B cell (primary cell): ENCODE data around the gene SCNN1G. TPM values are rescaled to one million over a fixed set of nuclear protein-coding genes. Genes with fewer than 3 reads are reported as not detected.

Source experiments
- ATAC-seq: fragments of 200-7000 bp; cut with Tn5 transposase; one replicate; pipeline ENCODE4 v1.10.0; 2021; ENCODE audit warnings: low read depth, mild to moderate bottlenecking, moderate number of reproducible peaks, moderate library complexity
- CTCF ChIA-PET: fragments of 350-600 bp; sonication (Branson Sonifier 250); formaldehyde crosslinking; loops from one replicate; lab custom pipeline; 2021; ENCODE audit warnings: antibody characterized with exemption, inconsistent platforms; lab: Charles Lee
- POLR2A ChIA-PET: fragments of 350-600 bp; sonication (Branson Sonifier 250); formaldehyde crosslinking; loops from one replicate; lab custom pipeline; 2021; ENCODE audit warnings: antibody characterized with exemption; lab: Charles Lee
- DNase-seq: peaks from one replicate; pipeline ENCODE4 v3.0.0; 2013
- H2AFZ ChIP-seq: 2 replicates; pipeline ENCODE4 v1.6.1; 2012; ENCODE audit warnings: mild to moderate bottlenecking, low read depth, low read length; ENCODE audit not compliant: insufficient read depth, poor library complexity, severe bottlenecking
- H3K27ac ChIP-seq, 2 donors: 1 replicate in 1 of 2; 2 replicates in 1 of 2; pipeline ENCODE4 v1.5.1; 2012 to 2013; ENCODE audit warnings: low read length in 2 of 2, mild to moderate bottlenecking in 2 of 2, moderate library complexity in 1 of 2
- H3K27me3 ChIP-seq, 4 experiments: fragments of 200-600 bp in 1 of 4; sonication (generic) in 1 of 4; replicated peaks in 1 of 4; 1 replicate in 2 of 4; 2 replicates in 2 of 4; pipeline versions ENCODE4 v1.6.1 to v1.7.0; 2013 to 2016; ENCODE audit warnings: low read length in 3 of 4, mild to moderate bottlenecking in 2 of 4, mixed read lengths in 1 of 4, moderate library complexity in 1 of 4; ENCODE audit not compliant: insufficient read depth in 4 of 4, control insufficient read depth in 3 of 4; ENCODE audit errors: control extremely low read depth in 1 of 4
- H3K36me3 ChIP-seq, 2 experiments: replicated peaks in 1 of 2; 1 replicate in 1 of 2; 2 replicates in 1 of 2; pipeline versions ENCODE4 v1.6.1 to v1.7.1; 2013; ENCODE audit warnings: low read length in 1 of 2; ENCODE audit not compliant: insufficient read depth in 2 of 2, control insufficient read depth in 1 of 2; ENCODE audit errors: control extremely low read depth in 1 of 2, extremely low read depth in 1 of 2
- H3K4me1 ChIP-seq, 2 donors: fragments of 200-600 bp in 1 of 2; sonication (generic) in 1 of 2; 1 replicate in 1 of 2; 2 replicates in 1 of 2; pipeline versions ENCODE4 v1.5.1 to v1.6.1; 2013 to 2017; ENCODE audit warnings: low read length in 2 of 2; ENCODE audit not compliant: control insufficient read depth in 2 of 2, insufficient read depth in 2 of 2
- H3K4me2 ChIP-seq: replicated peaks from 2 replicates; pipeline ENCODE3; 2012; ENCODE audit warnings: mild to moderate bottlenecking, low read depth, low read length; ENCODE audit not compliant: poor library complexity, severe bottlenecking
- H3K4me3 ChIP-seq, 5 experiments: fragments of 200-600 bp in 1 of 5; sonication (generic) in 1 of 5; 1 replicate in 3 of 5; 2 replicates in 2 of 5; pipeline versions ENCODE4 v1.5.1 to v1.7.0; 2011 to 2016; ENCODE audit warnings: low read length in 4 of 5, mild to moderate bottlenecking in 4 of 5, low read depth in 2 of 5, control low read depth in 1 of 5, moderate library complexity in 1 of 5; ENCODE audit not compliant: insufficient read depth in 1 of 5; ENCODE audit errors: control extremely low read depth in 1 of 5, extremely low read depth in 1 of 5
- H3K79me2 ChIP-seq: fragments of 200-600 bp; sonication (generic); one replicate; pipeline ENCODE4 v1.6.0; 2016; ENCODE audit warnings: low read length; ENCODE audit not compliant: control insufficient read depth, insufficient read depth
- H3K9ac ChIP-seq: fragments of 200-600 bp; sonication (generic); 2 replicates; pipeline ENCODE4 v1.6.1; 2017; ENCODE audit warnings: mild to moderate bottlenecking, low read length, moderate library complexity
- H3K9me3 ChIP-seq, 3 donors: one replicate each; pipeline versions ENCODE4 v1.6.1 to v1.7.1; 2013; ENCODE audit warnings: low read length in 2 of 3; ENCODE audit not compliant: control insufficient read depth in 2 of 3, insufficient read depth in 1 of 3; ENCODE audit errors: control extremely low read depth in 1 of 3
- H4K20me1 ChIP-seq: 2 replicates; pipeline ENCODE4 v1.6.0; 2012; ENCODE audit warnings: mild to moderate bottlenecking, low read length; ENCODE audit not compliant: insufficient read depth, control insufficient read depth, poor library complexity, severe bottlenecking
- H3K27ac Mint-ChIP-seq: one replicate; pipeline ENCODE4 v1.8.0; 2021; ENCODE audit warnings: mixed read lengths
- H3K27me3 Mint-ChIP-seq: one replicate; pipeline ENCODE4 v1.8.0; 2021; ENCODE audit warnings: mixed read lengths
- H3K4me1 Mint-ChIP-seq: one replicate; pipeline ENCODE4 v1.8.0; 2021; ENCODE audit warnings: mixed read lengths
- H3K4me3 Mint-ChIP-seq: one replicate; pipeline ENCODE4 v1.8.0; 2021; ENCODE audit warnings: mixed read lengths
- H3K9me3 Mint-ChIP-seq: one replicate; pipeline ENCODE4 v1.8.0; 2022; ENCODE audit warnings: mixed read lengths; ENCODE audit not compliant: insufficient read depth
- CTCF ChIP-seq: fragments of 200-600 bp; IDR thresholded peaks from one replicate; pipeline ENCODE4 v1.8.0; 2022; ENCODE audit warnings: antibody characterized with exemption, mild to moderate bottlenecking
- EZH2 ChIP-seq: IDR thresholded peaks from 2 replicates; pipeline ENCODE4 v1.6.1; 2012; ENCODE audit warnings: borderline replicate concordance, low read depth, mild to moderate bottlenecking, moderate library complexity, low read length; ENCODE audit not compliant: insufficient read depth, poor library complexity, severe bottlenecking
- whole genome bisulfite sequencing: methylation state at CpG from one replicate; pipeline ENCODE4 v1.1.5; 2013; ENCODE audit warnings: missing lambda C conversion rate; ENCODE audit not compliant: insufficient coverage; 5-methylcytosine and 5-hydroxymethylcytosine counted together
- intact Hi-C: fragments of 100-400 bp; cut with micrococcal nuclease; formaldehyde crosslinking; loops from one replicate; pipeline ENCODE4 v1.10.0; 2022
- polyA plus RNA-seq: library from polyadenylated mRNA; depleted of rRNA; stranded (reverse); fragments of >200 nt; gene quantifications from 2 replicates; pipeline ENCODE4 v1.2.3, GENCODE V29; 2012
- total RNA-seq, 2 donors: library from RNA; stranded (reverse); fragments of 120-200 nt in 1 of 2; gene quantifications; 1 replicate in 1 of 2; 2 replicates in 1 of 2; pipeline versions ENCODE4 v1.2.3 to v1.2.4, GENCODE V29; 2013 to 2022

The SCNN1G gene
- total and polyA plus RNA-seq, 2 donors (not counting 1 experiment from before 2014, with no cell fraction given) = not detected

GRCh38 chr16:23148166-23148512 is 34.4 kb upstream of the SCNN1G start:
- H3K4me1 Mint-ChIP-seq = peaks cover 14% of the 10 kb centered on the region
- Histone ChIP-seq H3K36me3 (no peaks in the 10 kb centered on the region), H2AFZ (peak overlapping the region; percentile 83), H3K9ac (peak overlapping the region; percentile 75), H3K9me3 (no peaks in the 10 kb centered on the region), H3K4me3 (peak overlapping the region in 4 of 5 experiments; percentile 26 to 79 (median 72)), H3K4me2 (peak overlapping the region; percentile 99), H3K4me1 (peaks cover 8 to 9% of the 10 kb centered on the region in 2 donors), H3K27ac (no peak overlapping the region), H3K79me2 (peaks cover 9% of the 10 kb centered on the region), H3K27me3 (peaks cover 0 to 6% (median 0%) of the 10 kb centered on the region in 4 experiments), H4K20me1 (no peaks in the 10 kb centered on the region)
- H3K27ac Mint-ChIP-seq = peak overlapping the region; percentile 84
- ATAC-seq (no peak), DNase-seq (no peak)
- peak overlapping the region; percentile 96 for H3K4me3 Mint-ChIP-seq
- no peaks in the 10 kb centered on the region for H3K9me3 Mint-ChIP-seq
- H3K27me3 Mint-ChIP-seq = peaks cover 5% of the 10 kb centered on the region
- TF ChIP-seq CTCF (no peak), EZH2 (no peak)
- 62% methylated on average over 3 of the region's 7 CpGs for WGBS
- intact Hi-C loops = no loop called here
- POLR2A ChIA-PET = no interaction called here
- CTCF ChIA-PET = no interaction called here

- CTCF ChIA-PET = interaction anchor here (1.3 kb wide), 1 partner anchor 449 kb away, joined by 3 read pairs; no protein-coding TSS in a partner anchor
- H3K4me1 ChIP-seq = peaks cover 8 to 9% of the 10 kb centered on the region in 2 donors
- ATAC-seq = peak; percentile 37
Observed at GRCh38 chr16:23148513-23149266, 33.9 kb upstream of the SCNN1G start.

More at GRCh38 chr16:23148513-23149266, 33.9 kb upstream of the SCNN1G start:
- Mint-ChIP-seq H3K4me1 (peaks cover 14% of the 10 kb centered on the region), H3K4me3 (peak overlapping the region; percentile 96), H3K9me3 (no peaks in the 10 kb centered on the region), H3K27ac (peak overlapping the region; percentile 84), H3K27me3 (peaks cover 5% of the 10 kb centered on the region)
- Histone ChIP-seq H3K4me3 (peak overlapping the region in 4 of 5 experiments; percentile 26 to 79 (median 72)), H3K27ac (no peak overlapping the region), H3K27me3 (peaks cover 0 to 6% (median 0%) of the 10 kb centered on the region in 4 experiments), H3K36me3 (no peaks in the 10 kb centered on the region), H3K9me3 (no peaks in the 10 kb centered on the region), H3K9ac (peak overlapping the region; percentile 75), H2AFZ (peak overlapping the region; percentile 83), H3K79me2 (peaks cover 9% of the 10 kb centered on the region), H4K20me1 (no peaks in the 10 kb centered on the region), H3K4me2 (peak overlapping the region; percentile 99)
- TF ChIP-seq CTCF = no peak
- TF ChIP-seq EZH2 = no peak
- WGBS = 1% methylated on average over 103 of the region's 103 CpGs
- POLR2A ChIA-PET = no interaction called here
- DNase-seq = peak; percentile 75
- intact Hi-C loops = loop anchor here (1.0 kb wide), 1 partner anchor 34 kb away; the partner anchor contains the start of gene SCNN1G
